ENCODE measurements around the gene SMC1B. TPM values are rescaled to one million over a fixed set of nuclear protein-coding genes. Genes with fewer than 3 reads are reported as not detected.

SMC1B gene
- total RNA-seq, 4 donors from 2014 or later = 0.17 TPM; not detected in 3

DNA sequence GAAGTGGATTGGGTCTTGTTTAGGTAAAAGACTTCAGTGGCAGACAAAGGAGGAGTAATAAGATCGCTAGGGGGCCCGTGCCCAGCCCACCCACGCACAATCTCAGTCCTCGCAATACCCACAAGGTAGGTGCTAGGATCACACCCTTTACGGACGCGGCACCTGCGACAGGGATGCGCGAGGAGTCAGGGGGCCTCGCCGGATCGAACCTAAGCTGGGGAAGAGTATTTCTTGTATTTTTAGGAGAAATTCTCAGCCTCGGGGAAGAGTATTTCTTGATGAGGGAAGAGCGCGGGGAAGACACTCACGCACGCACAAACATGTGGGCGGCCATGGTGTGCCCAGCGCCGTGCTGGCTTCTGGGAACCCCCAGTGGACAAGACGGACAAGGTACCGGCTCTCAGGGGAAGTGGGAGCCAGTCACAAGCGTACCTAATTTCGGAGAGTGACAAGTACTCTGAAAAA is 104.4 kb downstream of the SMC1B start:
- TF ChIP-seq, protein P1, sequence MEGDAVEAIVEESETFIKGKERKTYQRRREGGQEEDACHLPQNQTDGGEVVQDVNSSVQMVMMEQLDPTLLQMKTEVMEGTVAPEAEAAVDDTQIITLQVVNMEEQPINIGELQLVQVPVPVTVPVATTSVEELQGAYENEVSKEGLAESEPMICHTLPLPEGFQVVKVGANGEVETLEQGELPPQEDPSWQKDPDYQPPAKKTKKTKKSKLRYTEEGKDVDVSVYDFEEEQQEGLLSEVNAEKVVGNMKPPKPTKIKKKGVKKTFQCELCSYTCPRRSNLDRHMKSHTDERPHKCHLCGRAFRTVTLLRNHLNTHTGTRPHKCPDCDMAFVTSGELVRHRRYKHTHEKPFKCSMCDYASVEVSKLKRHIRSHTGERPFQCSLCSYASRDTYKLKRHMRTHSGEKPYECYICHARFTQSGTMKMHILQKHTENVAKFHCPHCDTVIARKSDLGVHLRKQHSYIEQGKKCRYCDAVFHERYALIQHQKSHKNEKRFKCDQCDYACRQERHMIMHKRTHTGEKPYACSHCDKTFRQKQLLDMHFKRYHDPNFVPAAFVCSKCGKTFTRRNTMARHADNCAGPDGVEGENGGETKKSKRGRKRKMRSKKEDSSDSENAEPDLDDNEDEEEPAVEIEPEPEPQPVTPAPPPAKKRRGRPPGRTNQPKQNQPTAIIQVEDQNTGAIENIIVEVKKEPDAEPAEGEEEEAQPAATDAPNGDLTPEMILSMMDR (IDR thresholded peaks at IDR 0.05; ENCODE audit: low read depth) = no peak

DNA sequence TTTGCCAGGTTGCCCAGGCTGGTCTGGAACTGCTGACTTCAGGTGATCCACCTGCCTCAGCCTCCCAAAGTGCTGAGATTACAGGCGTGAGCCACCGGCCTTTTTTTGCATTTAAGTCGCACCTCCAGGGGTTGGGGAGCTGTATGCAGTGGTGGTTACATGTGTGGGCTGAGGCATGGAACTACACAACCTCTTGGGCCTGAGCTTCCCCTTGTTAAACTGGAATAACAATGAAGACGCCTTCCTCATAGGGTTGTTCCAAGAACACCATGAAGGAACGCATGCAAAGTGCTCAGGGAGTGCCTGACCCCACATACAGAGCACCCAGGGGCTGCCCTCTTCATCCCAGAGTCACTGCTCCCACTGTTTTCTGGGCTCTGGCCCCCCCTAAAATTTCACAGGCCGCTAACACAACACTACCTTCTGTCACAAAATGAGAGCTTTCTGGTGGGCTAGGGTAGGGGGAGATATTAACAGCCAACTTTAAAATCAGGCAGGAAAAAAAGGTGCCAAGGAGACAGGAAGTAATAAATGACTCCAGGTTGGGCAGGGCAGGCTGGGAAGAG is 104.9 kb downstream of the SMC1B start:
- TF ChIP-seq, protein P1 (IDR thresholded peaks at IDR 0.05; ENCODE audit: low read depth) = no peak

DNA sequence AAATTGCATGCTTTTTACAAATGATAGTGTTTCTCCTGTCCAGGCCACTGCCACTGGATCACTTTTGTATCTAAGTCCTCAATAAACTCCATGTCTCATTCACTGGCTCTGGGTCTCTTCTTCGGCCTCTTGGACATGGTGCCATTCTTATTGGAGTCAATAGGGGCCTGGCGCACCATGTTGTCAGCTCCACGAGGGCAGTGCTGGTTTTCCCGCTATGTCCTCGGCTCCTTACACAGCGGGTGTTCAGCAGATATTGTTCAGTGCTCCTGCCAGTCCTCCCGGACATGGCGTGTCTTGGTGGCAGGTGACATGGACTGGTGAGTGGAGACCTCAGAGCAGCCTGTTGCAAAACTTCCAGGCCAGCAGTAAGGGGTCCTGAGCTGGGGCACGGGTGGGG is 107.3 kb downstream of the SMC1B start:
- TF ChIP-seq, protein P1 (IDR thresholded peaks at IDR 0.05; ENCODE audit: low read depth) = no peak

DNA sequence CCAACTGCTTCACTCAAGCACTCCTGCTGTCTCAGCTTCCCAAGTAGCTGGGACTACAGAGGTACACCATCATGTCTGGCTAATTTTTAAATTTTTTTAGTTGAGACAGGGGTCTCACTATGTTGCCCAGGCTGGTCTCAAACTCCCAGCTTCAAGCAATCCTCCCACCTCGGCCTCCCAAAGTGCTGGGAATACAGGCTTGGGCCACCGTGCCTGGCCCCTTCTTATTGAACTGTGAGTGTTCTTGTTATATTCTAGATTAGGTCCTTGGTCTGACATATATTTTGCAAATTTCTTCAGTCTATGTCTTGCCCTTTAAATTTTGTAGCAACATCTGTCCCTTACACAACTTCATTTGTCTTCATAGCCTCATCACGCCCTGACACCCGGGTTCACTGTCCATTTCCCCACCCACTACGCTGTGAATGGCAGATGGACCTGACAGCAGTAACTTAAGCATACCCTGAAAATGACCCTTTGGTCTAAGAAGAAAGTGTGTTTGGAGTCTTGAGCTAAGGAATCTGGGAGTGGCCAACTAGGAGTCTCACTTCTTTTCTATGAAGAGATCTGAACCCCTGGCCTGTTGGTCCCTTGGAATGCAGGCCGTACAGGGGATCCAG is 107.8 kb downstream of the SMC1B start:
- TF ChIP-seq, protein P1 (IDR thresholded peaks at IDR 0.05; ENCODE audit: low read depth) = no peak

GRCh38 chr22:45304971-45305370 is 108.4 kb downstream of the SMC1B start:
- TF ChIP-seq, protein P1 (IDR thresholded peaks at IDR 0.05; ENCODE audit: low read depth) = no peak

GRCh38 chr22:45303181-45303580 is 110.2 kb downstream of the SMC1B start:
- TF ChIP-seq, protein P1 (IDR thresholded peaks at IDR 0.05; ENCODE audit: low read depth) = no peak

GRCh38 chr22:45302751-45303150 is 110.6 kb downstream of the SMC1B start:
- TF ChIP-seq, protein P1 (IDR thresholded peaks at IDR 0.05; ENCODE audit: low read depth) = no peak
